ENCODE measurements around the gene OPRPN.

DNA sequence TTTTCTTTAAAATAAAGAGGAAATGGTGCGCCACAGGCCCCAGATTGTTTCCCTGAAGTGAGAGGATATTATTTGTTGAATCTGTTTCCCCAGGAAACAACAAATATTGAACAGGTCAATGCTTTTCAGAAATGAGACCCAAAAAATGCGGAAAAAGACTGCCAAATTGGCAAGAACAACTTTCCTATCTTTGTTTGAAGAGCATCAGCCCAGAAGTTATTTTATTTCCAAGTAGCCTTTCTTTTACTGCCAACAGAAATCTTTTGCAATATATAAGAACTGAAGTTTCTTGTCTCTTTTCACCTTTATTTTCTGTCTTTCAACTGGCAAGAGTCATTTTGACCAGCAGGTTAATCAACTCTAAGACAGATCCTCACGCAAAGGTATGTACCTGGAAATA is 37.3 kb upstream of the OPRPN start, which contains the start of gene SMR3A:
- TF ChIP-seq ELF4 (IDR thresholded peaks at IDR 0.05): no peak
- TF ChIP-seq LEF1 (IDR thresholded peaks at IDR 0.05; ENCODE audit: borderline replicate concordance): no peak
- TF ChIP-seq FOXA1 (IDR thresholded peaks at IDR 0.05): no peak
- TF ChIP-seq SP1 (IDR thresholded peaks at IDR 0.05): no peak

Data from HEK293T (cell line).